Thyroid gland (tissue), 4 donors: ENCODE results near the gene CYP2W1.

Experiments
- POLR2A ChIP-seq, 2 donors: fragments of 450-650 bp; IDR thresholded peaks; one replicate each; pipeline ENCODE4 v1.6.1; 2017; ENCODE audit warnings: antibody characterized with exemption in 2 of 2, mild to moderate bottlenecking in 2 of 2, moderate library complexity in 1 of 2
- TF ChIP-seq, protein P1 (sequence below), 6 experiments: fragments of 200-600 bp in 3 of 6; fragments of 450-650 bp in 3 of 6; sonication (generic) in 3 of 6; IDR thresholded peaks; one replicate each; pipeline ENCODE4 v1.5.1; 2016 to 2019; ENCODE audit warnings: antibody characterized with exemption in 6 of 6, mild to moderate bottlenecking in 2 of 6, inconsistent platforms in 1 of 6, moderate library complexity in 1 of 6

DNA sequence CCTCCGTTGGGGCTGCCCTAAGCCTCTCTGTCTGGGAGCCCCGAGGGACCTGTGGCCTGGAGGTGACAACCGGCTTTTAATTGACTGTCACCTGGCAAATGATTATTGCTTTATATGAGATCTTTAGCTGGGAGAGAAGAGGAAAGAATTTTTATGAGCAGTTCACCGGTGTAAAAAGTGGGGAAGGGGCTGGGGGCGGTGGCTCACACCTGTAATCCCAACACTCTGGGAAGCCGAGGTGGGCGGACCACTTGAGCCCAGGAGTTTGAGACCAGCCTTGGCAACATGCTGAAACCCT is 5.0 kb upstream of the CYP2W1 start:
- TF ChIP-seq, protein P1, sequence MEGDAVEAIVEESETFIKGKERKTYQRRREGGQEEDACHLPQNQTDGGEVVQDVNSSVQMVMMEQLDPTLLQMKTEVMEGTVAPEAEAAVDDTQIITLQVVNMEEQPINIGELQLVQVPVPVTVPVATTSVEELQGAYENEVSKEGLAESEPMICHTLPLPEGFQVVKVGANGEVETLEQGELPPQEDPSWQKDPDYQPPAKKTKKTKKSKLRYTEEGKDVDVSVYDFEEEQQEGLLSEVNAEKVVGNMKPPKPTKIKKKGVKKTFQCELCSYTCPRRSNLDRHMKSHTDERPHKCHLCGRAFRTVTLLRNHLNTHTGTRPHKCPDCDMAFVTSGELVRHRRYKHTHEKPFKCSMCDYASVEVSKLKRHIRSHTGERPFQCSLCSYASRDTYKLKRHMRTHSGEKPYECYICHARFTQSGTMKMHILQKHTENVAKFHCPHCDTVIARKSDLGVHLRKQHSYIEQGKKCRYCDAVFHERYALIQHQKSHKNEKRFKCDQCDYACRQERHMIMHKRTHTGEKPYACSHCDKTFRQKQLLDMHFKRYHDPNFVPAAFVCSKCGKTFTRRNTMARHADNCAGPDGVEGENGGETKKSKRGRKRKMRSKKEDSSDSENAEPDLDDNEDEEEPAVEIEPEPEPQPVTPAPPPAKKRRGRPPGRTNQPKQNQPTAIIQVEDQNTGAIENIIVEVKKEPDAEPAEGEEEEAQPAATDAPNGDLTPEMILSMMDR (IDR thresholded peaks at IDR 0.05) = no peak
- TF ChIP-seq POLR2A (IDR thresholded peaks at IDR 0.05) = no peak
